HepG2 (cell line): ENCODE measurements around the gene GABBR2. TPM values are rescaled to one million over a fixed set of nuclear protein-coding genes. Genes with fewer than 3 reads are reported as not detected.

Experiments
- ATAC-seq: fragments of 200-7000 bp; cut with Tn5 transposase; 3 replicates; pipeline ENCODE4 v1.9.1; 2020; ENCODE audit warnings: mild to moderate bottlenecking, moderate library complexity
- BruUV-seq: library from RNA; stranded (reverse); fragments of 400-500 nt; replicated peaks from 2 replicates; lab custom pipeline; 2021; lab: Mats Ljungman, UMichigan
- CTCF ChIA-PET: fragments of 300-600 bp; formaldehyde crosslinking; extraction: SDS; loops from one replicate; lab custom pipeline; 2021; ENCODE audit warnings: low total read pairs, inconsistent platforms, low intra/inter-chr PET ratio; lab: Yijun Ruan, JAX
- POLR2A ChIA-PET: fragments of 350-600 bp; sonication (Branson Sonifier 250); formaldehyde crosslinking; loops from one replicate; lab custom pipeline; 2020; ENCODE audit warnings: antibody characterized with exemption, inconsistent platforms; lab: Yijun Ruan, JAX
- DNase-seq: peaks from one replicate; pipeline ENCODE4 v3.0.0-alpha.2; 2015; ENCODE audit warnings: low spot score
- FAIRE-seq: peaks from 3 replicates; lab custom pipeline; 2011; peaks lifted over from hg19 to GRCh38; lab: Jason Lieb, UNC
- H2AFZ ChIP-seq: one replicate; pipeline ENCODE4 v1.6.1; 2011; ENCODE audit warnings: low read length, inconsistent platforms
- H3K27ac ChIP-seq: fragments of 300-600 bp; 3 replicates; pipeline ENCODE4 v1.8.0; 2011; ENCODE audit warnings: mixed run types, mild to moderate bottlenecking, mixed read lengths, low read length, inconsistent platforms; ENCODE audit not compliant: insufficient read depth; ENCODE audit errors: extremely low read length
- H3K27me3 ChIP-seq, 2 experiments: fragments of 200-600 bp in 1 of 2; 2 replicates in 1 of 2; 3 replicates in 1 of 2; pipeline versions ENCODE4 v1.6.0 to v1.8.0; 2011; ENCODE audit warnings: low read length in 2 of 2, mild to moderate bottlenecking in 2 of 2, moderate library complexity in 2 of 2, inconsistent platforms in 1 of 2; ENCODE audit not compliant: insufficient read depth in 2 of 2, control insufficient read depth in 1 of 2
- H3K36me3 ChIP-seq, 2 experiments: fragments of 200-600 bp in 1 of 2; replicated peaks in 1 of 2; 2 replicates in 1 of 2; 3 replicates in 1 of 2; pipeline versions ENCODE4 v1.5.1 to v1.8.0; 2011; ENCODE audit warnings: low read length in 2 of 2, inconsistent platforms in 1 of 2; ENCODE audit not compliant: insufficient read depth in 2 of 2, control insufficient read depth in 1 of 2
- H3K4me1 ChIP-seq: 2 replicates; pipeline ENCODE4 v1.5.1; 2012; ENCODE audit warnings: low read length, inconsistent platforms; ENCODE audit not compliant: insufficient read depth
- H3K4me2 ChIP-seq: 2 replicates; pipeline ENCODE4 v1.6.0; 2011; ENCODE audit warnings: low read depth, low read length, inconsistent platforms
- H3K4me3 ChIP-seq, 3 experiments: fragments of 200-600 bp in 1 of 3; sonication (generic), shearing (Covaris generic) in 1 of 3; replicated peaks in 1 of 3; 2 replicates each; pipeline ENCODE4 v1.5.1; 2011 to 2016; ENCODE audit warnings: low read length in 3 of 3, inconsistent platforms in 2 of 3, low read depth in 2 of 3, mild to moderate bottlenecking in 2 of 3, control low read depth in 1 of 3, mixed read lengths in 1 of 3; ENCODE audit not compliant: insufficient read depth in 1 of 3
- H3K79me2 ChIP-seq: one replicate; pipeline ENCODE4 v1.6.1; 2011; ENCODE audit warnings: low read length, inconsistent platforms; ENCODE audit not compliant: insufficient read depth
- H3K9ac ChIP-seq: 2 replicates; pipeline ENCODE4 v1.6.0; 2011; ENCODE audit warnings: mild to moderate bottlenecking, low read depth, low read length, inconsistent platforms; ENCODE audit not compliant: insufficient read depth
- H3K9me3 ChIP-seq: 2 replicates; pipeline ENCODE4 v1.5.1; 2012; ENCODE audit warnings: mild to moderate bottlenecking, low read length
- H4K20me1 ChIP-seq: 2 replicates; pipeline ENCODE4 v1.6.0; 2011; ENCODE audit warnings: inconsistent platforms, mild to moderate bottlenecking, low read length, moderate library complexity; ENCODE audit not compliant: insufficient read depth
- PHB2 ChIP-seq: fragments of 450-650 bp; IDR thresholded peaks from 2 replicates; pipeline ENCODE4 v1.6.1; 2018; ENCODE audit not compliant: partially characterized antibody
- RARA ChIP-seq: IDR thresholded peaks from 2 replicates; pipeline ENCODE4 v1.6.1; 2016; ENCODE audit warnings: missing genetic modification reagents, missing compliant biosample characterization
- ZBTB1 ChIP-seq: sonication (generic); formaldehyde crosslinking; IDR thresholded peaks from 2 replicates; pipeline ENCODE4 v1.4.0; 2020; ENCODE audit warnings: missing genetic modification reagents, borderline replicate concordance
- ZNF569 ChIP-seq: sonication (generic); formaldehyde crosslinking; IDR thresholded peaks from 2 replicates; pipeline ENCODE4 v1.5.0; 2020; ENCODE audit warnings: mild to moderate bottlenecking, missing genetic modification reagents, moderate library complexity, borderline replicate concordance
- WGBS: methylation state at CpG from one replicate; pipeline ENCODE4 v1.1.6; 2017; ENCODE audit warnings: low lambda C conversion rate; 5-methylcytosine and 5-hydroxymethylcytosine counted together
- in situ Hi-C: cut with HindIII; loops from 2 replicates; pipeline ENCODE4 v1.10.0; 2017; ENCODE audit warnings: low pct_unique_long_range_greater_than_20kb; ENCODE audit not compliant: extremely low pct_ligation_motif_present
- intact Hi-C: fragments of 100-400 bp; cut with micrococcal nuclease; formaldehyde crosslinking; loops from one replicate; pipeline ENCODE4 v1.10.0; 2022; ENCODE audit not compliant: unreplicated experiment
- polyA plus RNA-seq, 8 experiments: library from polyadenylated mRNA; depleted of rRNA in 3 of 8; stranded (reverse) in 7 of 8; unstranded in 1 of 8; fragments of >200 nt; fragmentation: Illumina TruSeq in 4 of 8; extraction: Trizol in 4 of 8; gene quantifications; 2 replicates each; pipeline versions ENCODE4 v1.2.1 to v1.2.3, GENCODE V29; 2011 to 2016; ENCODE audit warnings: low read depth in 4 of 8, missing spikeins in 1 of 8, mixed read lengths in 1 of 8; ENCODE audit not compliant: insufficient read depth in 1 of 8
- total RNA-seq, 5 experiments: library from RNA; depleted of rRNA; stranded (reverse); fragments of >200 nt; fragmentation: Illumina TruSeq; extraction: Trizol; gene quantifications; 2 replicates each; pipeline ENCODE4 v1.2.3, GENCODE V29; 2016; ENCODE audit warnings: low read depth in 1 of 5
- TF ChIP-seq, protein P1 (sequence below): fragments of 450-650 bp; IDR thresholded peaks from 2 replicates; pipeline ENCODE4 v1.6.1; 2016
- TF ChIP-seq, protein P2 (sequence below): sonication (generic); formaldehyde crosslinking; IDR thresholded peaks from 2 replicates; pipeline ENCODE4 v1.8.0; 2022; ENCODE audit warnings: missing genetic modification reagents, low read depth, mild to moderate bottlenecking, borderline replicate concordance
- TF ChIP-seq, protein P3 (sequence below): sonication (generic); IDR thresholded peaks from 2 replicates; pipeline ENCODE4 v1.6.1; 2016; ENCODE audit warnings: low read depth, borderline replicate concordance

GABBR2 gene
- total and polyA plus RNA-seq, 2 of the 13 experiments (the other 11 are each of a cell fraction or from before 2014, with no cell fraction given) = 0.02 TPM; not detected in 1

DNA sequence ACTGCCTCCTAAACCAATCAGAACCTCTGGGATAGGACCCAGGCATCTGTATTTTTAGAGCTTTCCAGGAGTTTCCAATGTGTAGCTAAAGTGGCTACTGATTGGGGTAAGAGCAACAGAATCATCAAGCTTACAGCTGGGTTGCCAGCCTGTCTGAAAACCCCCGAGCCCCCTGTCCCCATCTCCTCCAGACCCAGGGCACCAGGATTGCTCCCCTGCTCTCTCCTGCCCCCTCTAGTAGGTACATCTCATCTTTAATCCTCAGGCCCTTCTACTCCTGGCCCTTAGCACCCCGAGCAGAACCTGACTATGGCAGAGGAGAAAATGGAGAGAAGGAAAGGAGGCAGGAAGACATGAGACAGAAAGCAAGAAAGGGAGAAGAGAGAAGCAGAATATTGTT, 204.9 kb downstream of the GABBR2 start:
- CTCF ChIA-PET = no interaction called here
- no peaks in the 10 kb centered on the region for H3K79me2 ChIP-seq
- DNase-seq (no peak), ATAC-seq (no peak), FAIRE-seq (no peak)
- TF ChIP-seq, protein P1, sequence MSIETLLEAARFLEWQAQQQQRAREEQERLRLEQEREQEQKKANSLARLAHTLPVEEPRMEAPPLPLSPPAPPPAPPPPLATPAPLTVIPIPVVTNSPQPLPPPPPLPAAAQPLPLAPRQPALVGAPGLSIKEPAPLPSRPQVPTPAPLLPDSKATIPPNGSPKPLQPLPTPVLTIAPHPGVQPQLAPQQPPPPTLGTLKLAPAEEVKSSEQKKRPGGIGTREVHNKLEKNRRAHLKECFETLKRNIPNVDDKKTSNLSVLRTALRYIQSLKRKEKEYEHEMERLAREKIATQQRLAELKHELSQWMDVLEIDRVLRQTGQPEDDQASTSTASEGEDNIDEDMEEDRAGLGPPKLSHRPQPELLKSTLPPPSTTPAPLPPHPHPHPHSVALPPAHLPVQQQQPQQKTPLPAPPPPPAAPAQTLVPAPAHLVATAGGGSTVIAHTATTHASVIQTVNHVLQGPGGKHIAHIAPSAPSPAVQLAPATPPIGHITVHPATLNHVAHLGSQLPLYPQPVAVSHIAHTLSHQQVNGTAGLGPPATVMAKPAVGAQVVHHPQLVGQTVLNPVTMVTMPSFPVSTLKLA = no peak
- H3K27ac ChIP-seq = no peak overlapping the region
- POLR2A ChIA-PET = no interaction called here
- WGBS = 5% methylated on average over 2 of the region's 2 CpGs
- H3K9me3 ChIP-seq = no peaks in the 10 kb centered on the region
- H3K4me1 ChIP-seq = no peaks in the 10 kb centered on the region
- no peak overlapping the region for H2AFZ ChIP-seq
- intact Hi-C loops = no loop called here
- BruUV-seq = no TSS peak
- H3K9ac ChIP-seq = no peak overlapping the region
- H3K4me2 ChIP-seq = no peak overlapping the region
- H3K4me3 ChIP-seq = no peak overlapping the region
- peaks cover 0 to 8% of the 10 kb centered on the region in 2 experiments; a peak in 1 of 5 replicates for H3K27me3 ChIP-seq
- no peaks in the 10 kb centered on the region for H4K20me1 ChIP-seq
- in situ Hi-C loops = no loop called here
- H3K36me3 ChIP-seq = no peaks in the 10 kb centered on the region

DNA sequence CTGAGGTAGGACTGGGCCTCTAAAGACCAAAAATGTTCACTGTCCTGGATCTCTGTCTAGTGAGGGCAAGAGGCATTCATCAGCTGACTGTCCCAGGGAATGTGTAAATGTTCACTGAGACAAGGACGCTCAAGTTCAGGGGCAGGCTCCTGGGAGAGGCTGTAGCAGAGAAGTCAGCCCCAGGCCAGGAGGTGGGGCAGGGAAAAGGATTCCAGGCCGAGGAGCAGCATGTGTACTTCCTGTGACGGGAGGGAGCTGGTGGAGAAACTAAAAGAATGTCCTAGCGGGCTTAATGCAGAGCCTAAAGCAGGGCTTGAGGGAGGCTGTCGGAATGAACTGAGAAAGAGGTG, 205.8 kb downstream of the GABBR2 start:
- H4K20me1 ChIP-seq = no peaks in the 10 kb centered on the region
- POLR2A ChIA-PET = no interaction called here
- in situ Hi-C loops = no loop called here
- H3K9me3 ChIP-seq = no peaks in the 10 kb centered on the region
- H3K4me3 ChIP-seq = no peak overlapping the region
- TF ChIP-seq PHB2 (no peak), RARA (peak; percentile 10; the same call in 1 of the 2 replicates), ZBTB1 (CRISPR knock-in tag) (no peak), ZNF569 (no peak)
- TF ChIP-seq, protein P2, sequence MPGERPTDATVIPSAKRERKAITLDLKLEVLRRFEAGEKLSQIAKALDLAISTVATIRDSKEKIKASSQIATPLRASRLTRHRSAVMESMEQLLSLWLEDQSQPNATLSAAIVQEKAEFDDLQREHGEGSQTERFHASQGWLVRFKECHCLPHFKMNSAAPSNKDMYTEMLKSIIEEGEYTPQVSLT (CRISPR knock-in tag) = no peak
- TF ChIP-seq, protein P3, sequence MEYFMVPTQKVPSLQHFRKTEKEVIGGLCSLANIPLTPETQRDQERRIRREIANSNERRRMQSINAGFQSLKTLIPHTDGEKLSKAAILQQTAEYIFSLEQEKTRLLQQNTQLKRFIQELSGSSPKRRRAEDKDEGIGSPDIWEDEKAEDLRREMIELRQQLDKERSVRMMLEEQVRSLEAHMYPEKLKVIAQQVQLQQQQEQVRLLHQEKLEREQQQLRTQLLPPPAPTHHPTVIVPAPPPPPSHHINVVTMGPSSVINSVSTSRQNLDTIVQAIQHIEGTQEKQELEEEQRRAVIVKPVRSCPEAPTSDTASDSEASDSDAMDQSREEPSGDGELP = peak; percentile 13; the same call in 1 of the 2 replicates
- ATAC-seq = peak; percentile 55
- CTCF ChIA-PET = no interaction called here
- no peaks in the 10 kb centered on the region for H3K4me1 ChIP-seq
- no peak overlapping the region for H3K9ac ChIP-seq
- no peak overlapping the region for H3K27ac ChIP-seq
- H3K79me2 ChIP-seq = no peaks in the 10 kb centered on the region
- DNase-seq = no peak
- no peak overlapping the region for H2AFZ ChIP-seq
- H3K4me2 ChIP-seq = no peak overlapping the region
- no TSS peak for BruUV-seq
- intact Hi-C loops = no loop called here
- no peak for FAIRE-seq
- H3K27me3 ChIP-seq = peaks cover 0 to 8% of the 10 kb centered on the region in 2 experiments; a peak in 1 of 5 replicates
- H3K36me3 ChIP-seq = no peaks in the 10 kb centered on the region
- under 1% methylated on average over 5 of the region's 5 CpGs for WGBS
